Breast epithelium (tissue), 4 donors: ENCODE measurements around the gene RHOJ. TPM values are rescaled to one million over a fixed set of nuclear protein-coding genes. Genes with fewer than 3 reads are reported as not detected.
A peak's percentile ranks its signal among the peaks of the same experiment; 100 is the strongest.

ENCODE experiments used
- DNase-seq, 2 donors: peaks; one replicate each; pipeline ENCODE4 v3.0.0-alpha.2; 2019; ENCODE audit warnings: low spot score in 2 of 2
- H3K27ac ChIP-seq, 2 donors: fragments of 200-600 bp; sonication (generic) in 1 of 2; one replicate each; pipeline ENCODE4 v1.5.1; 2016 to 2019; ENCODE audit warnings: mild to moderate bottlenecking in 1 of 2
- H3K27me3 ChIP-seq, 2 donors: fragments of 200-600 bp; sonication (generic) in 1 of 2; one replicate each; pipeline versions ENCODE4 v1.5.1 to v1.6.0; 2017 to 2019; ENCODE audit warnings: control low read depth in 1 of 2, mild to moderate bottlenecking in 1 of 2
- H3K36me3 ChIP-seq: fragments of 200-600 bp; one replicate; pipeline ENCODE4 v1.5.1; 2019
- H3K4me1 ChIP-seq, 2 donors: fragments of 200-600 bp; sonication (generic); one replicate each; pipeline ENCODE4 v1.5.1; 2016 to 2019; ENCODE audit warnings: control low read depth in 1 of 2
- H3K4me3 ChIP-seq, 3 donors: fragments of 200-600 bp; sonication (generic); 1 replicate in 2 of 3; 2 replicates in 1 of 3; pipeline ENCODE4 v1.5.1; 2016 to 2019; ENCODE audit warnings: mild to moderate bottlenecking in 3 of 3, moderate library complexity in 2 of 3
- H3K9me3 ChIP-seq, 2 donors: fragments of 200-600 bp; sonication (generic) in 1 of 2; one replicate each; pipeline ENCODE4 v1.5.1; 2016 to 2019; ENCODE audit warnings: control low read depth in 1 of 2
- CTCF ChIP-seq, 3 donors: fragments of 450-650 bp; IDR thresholded peaks; one replicate each; pipeline ENCODE4 v1.5.1; 2016 to 2017; ENCODE audit warnings: antibody characterized with exemption in 3 of 3, mild to moderate bottlenecking in 3 of 3, moderate library complexity in 3 of 3
- POLR2A ChIP-seq: fragments of 450-650 bp; IDR thresholded peaks from one replicate; pipeline ENCODE4 v1.6.1; 2016; ENCODE audit warnings: antibody characterized with exemption, mild to moderate bottlenecking, moderate library complexity
- POLR2AphosphoS5 ChIP-seq, 3 donors: sonication (generic); formaldehyde crosslinking; IDR thresholded peaks; one replicate each; pipeline ENCODE4 v1.6.1; 2017; ENCODE audit warnings: antibody characterized with exemption in 3 of 3
- intact Hi-C: fragments of 100-400 bp; cut with DNase I; formaldehyde crosslinking; loops from one replicate; pipeline ENCODE4 v1.15.1; 2023; ENCODE audit warnings: low total_unique reads
- total RNA-seq, 3 donors: library from RNA; depleted of rRNA; stranded (reverse); fragments of >200 nt; gene quantifications; one replicate each; pipeline ENCODE4 v1.1.0, GENCODE V29; 2016

Gene RHOJ
- total RNA-seq, 3 donors from 2014 or later, result 2.4 to 12.5 (median 11.4) TPM

GRCh38 chr14:63287666-63288483 is 83.6 kb downstream of the RHOJ start:
- Histone ChIP-seq H3K27me3 (no peaks in the 10 kb centered on the region), H3K36me3 (no peaks in the 10 kb centered on the region), H3K27ac (peak overlapping the region in 1 of 2 donors; percentile 70), H3K4me1 (no peaks in the 10 kb centered on the region), H3K4me3 (no peak overlapping the region), H3K9me3 (no peaks in the 10 kb centered on the region)
- no peak for TF ChIP-seq POLR2A
- DNase-seq, result no peak
- intact Hi-C loops, result no loop called here

- H3K27ac ChIP-seq, result peak overlapping the region in 1 of 2 donors; percentile 22
- no peaks in the 10 kb centered on the region for H3K27me3 ChIP-seq
- no peaks in the 10 kb centered on the region for H3K36me3 ChIP-seq
- no peak overlapping the region for H3K4me3 ChIP-seq
- DNase-seq, result no peak
- no peak for TF ChIP-seq CTCF (IDR thresholded peaks at IDR 0.05)
- TF ChIP-seq POLR2A, result no peak
- TF ChIP-seq POLR2AphosphoS5 (IDR thresholded peaks at IDR 0.05), result no peak
- intact Hi-C loops, result no loop called here
- no peaks in the 10 kb centered on the region for H3K9me3 ChIP-seq
- no peaks in the 10 kb centered on the region for H3K4me1 ChIP-seq
Observed at GRCh38 chr14:63288853-63289252, 84.6 kb downstream of the RHOJ start.

GRCh38 chr14:63290741-63291430 is 86.6 kb downstream of the RHOJ start:
- intact Hi-C loops, result no loop called here
- Histone ChIP-seq H3K27ac (peak overlapping the region in 1 of 2 donors; percentile 17), H3K27me3 (no peaks in the 10 kb centered on the region), H3K4me1 (no peaks in the 10 kb centered on the region), H3K9me3 (no peaks in the 10 kb centered on the region), H3K4me3 (no peak overlapping the region), H3K36me3 (no peaks in the 10 kb centered on the region)
- DNase-seq, result no peak
- TF ChIP-seq CTCF (IDR thresholded peaks at IDR 0.05) (no peak), POLR2A (no peak), POLR2AphosphoS5 (IDR thresholded peaks at IDR 0.05) (no peak)

GRCh38 chr14:63292805-63293204 is 88.6 kb downstream of the RHOJ start:
- intact Hi-C loops, result no loop called here
- Histone ChIP-seq H3K4me1 (no peaks in the 10 kb centered on the region), H3K9me3 (no peaks in the 10 kb centered on the region), H3K27ac (no peak overlapping the region), H3K27me3 (no peaks in the 10 kb centered on the region), H3K4me3 (no peak overlapping the region), H3K36me3 (no peaks in the 10 kb centered on the region)
- DNase-seq, result no peak
- TF ChIP-seq POLR2A (no peak), POLR2AphosphoS5 (IDR thresholded peaks at IDR 0.05) (no peak), CTCF (IDR thresholded peaks at IDR 0.05) (no peak)

GRCh38 chr14:63295231-63295685 is 91.0 kb downstream of the RHOJ start:
- peak overlapping the region; percentile 3 to 35 (median 15) for H3K4me3 ChIP-seq
- intact Hi-C loops, result no loop called here
- H3K27ac ChIP-seq, result peak overlapping the region in 1 of 2 donors; percentile 75
- no peak for DNase-seq
- TF ChIP-seq CTCF (IDR thresholded peaks at IDR 0.05), result no peak
- no peaks in the 10 kb centered on the region for H3K9me3 ChIP-seq
- no peaks in the 10 kb centered on the region for H3K36me3 ChIP-seq
- H3K27me3 ChIP-seq, result no peaks in the 10 kb centered on the region
- no peaks in the 10 kb centered on the region for H3K4me1 ChIP-seq
